Mesenteric fat pad (tissue), 1 donor: ENCODE measurements around the gene KIR3DL2. TPM values are rescaled to one million over a fixed set of nuclear protein-coding genes. Genes with fewer than 3 reads are reported as not detected.
"Not testable (repeated sequence)": the region's sequence is repeated elsewhere in the genome, so short reads cannot be mapped to it uniquely, and the experiment has no call there.

Experiments used
- DNase-seq: peaks from one replicate; pipeline ENCODE4 v3.0.0-alpha.2; 2020; ENCODE audit warnings: low spot score
- long read RNA-seq: library from polyadenylated mRNA; unstranded; transcript quantifications from one replicate; pipeline ENCODE4 v2.0.0, GENCODE V29; 2020
- total RNA-seq: library from RNA; stranded (reverse); fragmentation: NEBNext Ultra II Directional; extraction: Animal tissue kit (Norgen Biotek cat#: 25700); gene quantifications from one replicate; pipeline ENCODE4 v1.2.1, GENCODE V29; 2021
- donor health status: DM: yes; HTN: yes; CAD: no.

The KIR3DL2 gene
- not detected for total RNA-seq
- long read RNA-seq = 0 reads

DNA sequence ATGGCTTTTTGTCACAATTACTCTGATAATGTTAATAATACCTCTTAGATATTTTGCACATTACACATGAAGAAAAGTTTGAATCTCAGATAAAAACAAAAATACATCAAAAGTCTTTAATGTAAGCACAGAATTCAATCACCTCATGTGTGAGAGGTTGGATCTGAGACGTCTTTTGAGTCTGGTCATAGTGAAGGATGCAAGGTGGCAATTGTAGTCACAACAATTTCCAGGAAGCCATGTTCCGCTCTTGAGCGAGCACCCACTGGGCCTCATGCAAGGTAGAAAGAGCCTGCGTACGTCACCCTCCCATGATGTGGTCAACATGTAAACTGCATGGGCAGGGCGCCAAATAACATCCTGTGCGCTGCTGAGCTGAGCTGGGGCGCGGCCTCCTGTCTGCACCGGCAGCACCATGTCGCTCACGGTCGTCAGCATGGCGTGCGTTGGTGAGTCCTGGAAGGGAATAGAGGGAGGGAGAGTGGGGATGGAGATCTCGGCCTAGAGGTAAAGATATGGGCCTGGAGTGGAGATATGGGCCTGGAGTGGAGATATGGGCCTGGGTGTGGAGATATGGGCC, at the start of gene KIR3DL2:
Gene KIR3DL2 (plus strand): TSS at position 383 of the 580 bp plus-strand sequence. CDS start 33 bp downstream, at position 416.
- not testable (repeated sequence) for DNase-seq

- DNase-seq = no peak
These were observed 46.8 kb upstream of the KIR3DL2 start, which contains the start of gene KIR2DL4 for GRCh38 chr19:54803410-54803809. Gene KIR2DL4 (plus strand): TSS chr19:54803610. CDS start chr19:54803652, 42 bp downstream.

DNA sequence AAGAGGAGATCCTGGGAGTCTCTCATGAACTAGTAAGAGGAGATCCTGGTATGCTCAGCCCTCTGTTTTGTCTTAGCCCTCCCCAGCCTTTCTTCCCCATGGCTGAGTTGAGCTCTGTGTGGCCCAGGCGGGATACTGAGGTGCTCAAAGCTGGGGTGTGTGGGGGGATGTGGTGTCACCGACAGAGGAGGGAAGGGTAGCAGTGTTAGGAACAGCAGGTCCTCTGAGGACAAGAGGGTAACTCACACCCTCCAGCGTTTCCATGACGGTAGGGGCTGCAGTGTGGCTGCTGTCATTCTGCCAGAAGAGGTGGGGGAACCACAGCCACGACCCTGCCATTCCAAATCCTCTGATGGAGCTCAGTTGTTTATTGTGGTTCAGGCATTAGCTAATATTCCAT, 46.1 kb upstream of the KIR3DL2 start:
- DNase-seq = no peak

DNA sequence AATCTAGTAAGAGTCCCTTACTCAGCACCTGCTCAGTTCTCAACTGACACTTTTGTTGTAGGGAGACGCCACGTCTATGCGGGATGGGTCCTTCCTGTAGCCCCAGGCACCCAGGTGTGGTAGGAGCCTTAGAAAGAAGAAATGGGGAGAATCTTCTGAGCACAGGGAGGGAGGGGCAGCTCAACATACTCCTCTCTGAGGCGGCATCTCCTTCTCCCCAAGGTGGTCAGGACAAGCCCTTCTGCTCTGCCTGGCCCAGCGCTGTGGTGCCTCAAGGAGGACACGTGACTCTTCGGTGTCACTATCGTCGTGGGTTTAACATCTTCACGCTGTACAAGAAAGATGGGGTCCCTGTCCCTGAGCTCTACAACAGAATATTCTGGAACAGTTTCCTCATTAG, 45.7 kb upstream of the KIR3DL2 start:
- no peak for DNase-seq

DNA sequence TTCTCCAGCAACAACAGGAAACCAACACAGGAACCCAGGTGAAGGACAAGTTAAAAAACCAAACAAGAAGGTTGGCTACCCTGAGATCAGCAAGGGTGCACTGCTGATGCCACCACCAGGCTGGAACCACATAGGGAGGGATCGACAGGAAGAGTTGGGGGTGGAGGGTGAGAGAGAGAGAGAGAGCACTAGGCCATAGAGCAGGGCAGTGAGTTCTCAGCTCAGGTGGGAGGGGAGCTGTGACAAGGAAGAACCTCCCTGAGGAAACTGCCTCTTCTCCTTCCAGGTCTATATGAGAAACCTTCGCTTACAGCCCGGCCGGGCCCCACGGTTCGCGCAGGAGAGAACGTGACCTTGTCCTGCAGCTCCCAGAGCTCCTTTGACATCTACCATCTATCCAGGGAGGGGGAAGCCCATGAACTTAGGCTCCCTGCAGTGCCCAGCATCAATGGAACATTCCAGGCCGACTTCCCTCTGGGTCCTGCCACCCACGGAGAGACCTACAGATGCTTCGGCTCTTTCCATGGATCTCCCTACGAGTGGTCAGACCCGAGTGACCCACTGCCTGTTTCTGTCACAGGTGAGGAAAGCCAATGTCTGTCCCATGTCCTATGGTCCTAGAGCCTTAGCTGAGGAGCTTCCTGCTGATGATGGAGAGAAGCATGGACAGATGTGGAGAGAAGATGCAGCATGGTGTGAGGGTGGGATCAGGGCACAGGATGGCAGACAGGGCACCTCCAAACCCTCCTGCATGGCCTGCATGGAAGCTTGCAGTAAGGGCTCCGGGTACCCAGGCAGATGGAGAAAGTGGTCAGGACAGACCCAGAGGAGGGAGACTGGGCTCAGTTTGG, 44.4 kb upstream of the KIR3DL2 start:
- DNase-seq = no peak

- DNase-seq = no peak
These were observed 43.8 kb upstream of the KIR3DL2 start for GRCh38 chr19:54806516-54806838.

- DNase-seq = not testable (repeated sequence)
These were observed 35.7 kb upstream of the KIR3DL2 start for GRCh38 chr19:54814571-54814970.

GRCh38 chr19:54816251-54816650, 34.0 kb upstream of the KIR3DL2 start, which contains the start of gene KIR3DL1:
Gene KIR3DL1 (plus strand): TSS chr19:54816468.
- not testable (repeated sequence) for DNase-seq

DNA sequence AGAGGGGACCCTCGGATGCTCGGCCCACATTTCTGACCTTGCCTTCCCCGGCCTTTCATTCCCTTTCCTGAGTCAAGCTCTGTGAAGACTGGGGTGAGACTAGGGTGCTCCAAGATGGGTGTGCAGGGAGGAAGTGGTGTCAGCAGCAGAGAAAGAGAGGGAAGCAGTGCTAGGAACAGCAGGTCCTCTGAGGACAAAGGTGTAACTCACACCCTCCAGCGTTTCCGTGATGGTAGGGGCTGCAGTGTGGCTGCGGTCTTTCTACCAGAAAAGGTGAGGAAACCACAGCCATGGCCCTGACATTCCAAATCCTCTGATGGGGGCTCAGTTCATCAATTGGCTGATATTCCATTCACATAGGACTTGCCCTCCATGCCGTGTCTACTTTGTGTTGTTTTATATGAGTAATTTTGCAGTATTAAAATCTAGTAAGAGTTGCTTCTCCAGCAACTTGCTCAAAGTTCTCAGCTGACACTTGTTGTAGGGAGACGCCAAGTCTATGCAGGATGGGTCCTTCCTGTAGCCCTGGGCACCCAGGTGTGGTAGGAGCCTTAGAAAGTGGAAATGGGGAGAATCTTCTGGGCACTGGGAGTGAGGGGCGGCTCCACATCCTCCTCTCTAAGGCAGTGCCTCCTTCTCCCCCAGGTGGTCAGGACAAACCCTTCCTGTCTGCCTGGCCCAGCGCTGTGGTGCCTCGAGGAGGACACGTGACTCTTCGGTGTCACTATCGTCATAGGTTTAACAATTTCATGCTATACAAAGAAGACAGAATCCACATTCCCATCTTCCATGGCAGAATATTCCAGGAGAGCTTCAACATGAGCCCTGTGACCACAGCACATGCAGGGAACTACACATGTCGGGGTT, 32.3 kb upstream of the KIR3DL2 start:
- DNase-seq = no peak

DNA sequence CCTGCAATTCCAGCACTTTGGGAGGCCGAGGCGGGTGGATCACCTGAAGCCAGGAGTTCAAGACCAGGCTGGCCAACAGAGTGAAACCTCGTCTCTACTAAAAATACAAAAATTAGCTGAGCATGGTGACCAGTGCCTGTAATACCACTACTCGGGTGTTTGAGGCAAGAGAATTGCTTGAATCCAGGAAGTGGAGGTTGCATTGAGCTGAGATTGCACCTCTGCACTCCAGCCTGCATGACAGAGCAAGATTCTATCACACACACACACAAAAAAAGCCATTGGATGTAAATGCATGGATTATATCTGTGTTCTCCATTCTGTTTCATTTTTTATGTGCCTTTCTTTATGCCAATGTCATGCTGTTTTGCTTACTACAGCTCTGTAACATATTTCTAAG, 25.8 kb upstream of the KIR3DL2 start:
- not testable (repeated sequence) for DNase-seq

GRCh38 chr19:54825326-54825725, 24.9 kb upstream of the KIR3DL2 start:
- not testable (repeated sequence) for DNase-seq

DNA sequence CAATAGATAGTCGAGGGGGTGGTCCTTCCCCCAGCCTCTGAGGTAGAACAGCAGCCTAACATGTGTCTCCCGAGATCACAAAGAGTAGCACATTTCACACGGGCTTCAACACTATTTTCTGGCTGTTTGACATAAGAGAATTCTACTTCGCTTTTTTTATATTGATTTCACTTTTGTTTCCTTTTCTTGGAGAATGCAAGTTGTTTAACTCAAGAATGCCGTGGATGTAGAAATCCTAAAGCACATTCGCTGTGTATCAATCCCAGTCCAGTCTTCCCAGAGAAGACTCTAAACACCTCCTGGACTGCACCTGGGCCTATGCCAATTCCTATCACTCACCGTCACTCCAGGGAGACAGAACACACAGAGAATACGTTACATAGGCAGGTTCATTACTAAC, 22.2 kb upstream of the KIR3DL2 start:
- not testable (repeated sequence) for DNase-seq

DNA sequence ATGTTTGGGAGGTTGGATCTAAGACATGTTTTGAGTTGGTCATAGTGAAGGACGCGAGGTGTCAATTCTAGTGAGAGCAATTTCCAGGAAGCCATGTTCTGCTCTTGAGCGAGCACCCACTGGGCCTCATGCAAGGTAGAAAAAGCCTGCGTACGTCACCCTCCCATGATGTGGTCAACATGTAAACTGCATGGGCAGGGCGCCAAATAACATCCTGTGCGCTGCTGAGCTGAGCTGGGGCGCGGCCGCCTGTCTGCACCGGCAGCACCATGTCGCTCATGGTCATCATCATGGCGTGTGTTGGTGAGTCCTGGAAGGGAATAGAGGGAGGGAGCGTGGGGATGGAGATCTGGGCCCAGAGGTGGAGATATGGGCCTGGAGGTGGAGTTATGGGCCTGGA, 17.7 kb upstream of the KIR3DL2 start, which contains the start of gene KIR2DS4:
Gene KIR2DS4 (plus strand): TSS at position 181 of the 400 bp plus-strand sequence.
- not testable (repeated sequence) for DNase-seq

- DNase-seq = not testable (repeated sequence)
These were observed 15.1 kb upstream of the KIR3DL2 start for GRCh38 chr19:54835126-54835525.

DNA sequence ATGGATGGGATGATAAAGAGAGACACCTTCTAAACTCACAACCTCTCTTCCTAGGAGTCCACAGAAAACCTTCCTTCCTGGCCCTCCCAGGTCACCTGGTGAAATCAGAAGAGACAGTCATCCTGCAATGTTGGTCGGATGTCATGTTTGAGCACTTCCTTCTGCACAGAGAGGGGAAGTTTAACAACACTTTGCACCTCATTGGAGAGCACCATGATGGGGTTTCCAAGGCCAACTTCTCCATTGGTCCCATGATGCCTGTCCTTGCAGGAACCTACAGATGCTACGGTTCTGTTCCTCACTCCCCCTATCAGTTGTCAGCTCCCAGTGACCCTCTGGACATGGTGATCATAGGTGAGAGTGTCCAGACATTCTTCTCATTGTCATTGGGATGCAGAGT, 12.7 kb upstream of the KIR3DL2 start:
- DNase-seq = not testable (repeated sequence)

DNA sequence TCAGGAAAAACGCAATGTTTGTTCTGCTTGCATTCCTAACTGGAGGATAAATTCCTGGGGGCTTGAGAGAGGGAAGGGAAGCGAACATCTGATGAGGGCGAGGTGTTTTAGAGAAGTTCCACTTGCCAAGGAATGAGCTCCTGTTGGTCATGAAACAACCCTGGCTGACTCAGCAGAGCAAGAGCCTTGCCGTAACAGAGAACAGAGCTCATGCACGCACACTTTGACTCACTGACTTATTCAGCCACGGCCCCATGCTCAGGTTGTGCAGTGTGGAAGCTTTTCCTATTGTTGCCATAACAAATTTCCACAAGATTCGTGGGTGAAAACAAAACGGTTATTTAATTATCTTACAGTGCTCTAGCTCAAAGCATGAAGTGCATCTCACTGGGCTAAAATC, 7.1 kb upstream of the KIR3DL2 start:
- DNase-seq = not testable (repeated sequence)

DNA sequence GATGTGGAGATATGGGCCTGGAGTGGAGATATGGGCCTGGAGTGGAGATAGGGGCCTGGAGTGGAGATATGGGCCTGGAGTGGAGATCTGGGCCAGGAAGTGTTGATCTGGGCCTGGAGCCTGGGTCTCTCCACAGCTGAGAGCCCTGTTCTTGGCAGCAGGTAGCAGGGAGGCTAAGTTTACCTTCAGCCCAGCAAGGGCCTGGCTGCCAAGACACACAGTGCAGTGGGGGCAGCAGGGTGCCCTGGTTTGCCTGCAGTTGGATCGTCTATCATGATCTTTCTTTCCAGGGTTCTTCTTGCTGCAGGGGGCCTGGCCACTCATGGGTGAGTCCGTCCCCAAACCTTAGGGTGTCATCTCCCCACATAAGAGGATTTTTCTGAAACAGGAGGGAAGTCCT, 687 bp downstream of the KIR3DL2 start:
- no peak for DNase-seq

DNA sequence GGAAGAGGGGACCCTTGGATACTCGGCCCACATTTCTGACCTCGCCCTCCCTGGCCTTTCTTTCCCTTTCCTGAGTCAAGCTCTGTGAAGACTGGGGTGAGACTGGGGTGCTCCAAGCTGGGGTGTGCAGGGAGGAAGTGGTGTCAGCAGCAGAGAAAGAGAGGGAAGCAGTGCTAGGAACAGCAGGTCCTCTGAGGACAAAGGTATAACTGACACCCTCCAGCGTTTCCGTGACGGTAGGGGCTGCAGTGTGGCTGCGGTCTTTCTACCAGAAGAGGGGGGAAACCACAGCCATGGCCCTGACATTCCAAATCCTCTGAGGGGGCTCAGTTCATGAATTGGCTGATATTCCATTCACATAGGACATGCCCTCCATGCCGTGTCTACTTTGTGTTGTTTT, 1.1 kb downstream of the KIR3DL2 start:
- no peak for DNase-seq

DNA sequence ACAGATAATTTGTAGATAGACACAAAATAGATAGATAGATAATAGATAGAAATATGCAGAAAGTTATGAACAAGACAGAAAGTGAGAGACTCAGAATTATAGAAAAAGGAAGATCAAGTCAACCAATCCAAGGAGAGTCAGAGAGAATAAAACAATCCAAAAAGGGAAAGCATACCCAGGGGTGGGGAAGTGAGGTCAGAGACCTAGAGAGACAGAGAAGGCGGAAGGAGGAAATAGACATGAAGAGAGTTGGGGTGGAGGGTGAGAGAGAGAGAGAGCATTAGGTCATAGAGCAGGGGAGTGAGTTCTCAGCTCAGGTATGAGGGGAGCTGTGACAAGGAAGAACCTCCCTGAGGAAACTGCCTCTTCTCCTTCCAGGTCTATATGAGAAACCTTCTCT, 5.0 kb downstream of the KIR3DL2 start:
- DNase-seq = not testable (repeated sequence)

GRCh38 chr19:54858476-54858875, 8.2 kb downstream of the KIR3DL2 start:
- not testable (repeated sequence) for DNase-seq

- not testable (repeated sequence) for DNase-seq
These were observed 9.2 kb downstream of the KIR3DL2 start for GRCh38 chr19:54859421-54859820.
